Measurements from ENCODE around the gene AKR1B1.

Gene AKR1B1

DNA sequence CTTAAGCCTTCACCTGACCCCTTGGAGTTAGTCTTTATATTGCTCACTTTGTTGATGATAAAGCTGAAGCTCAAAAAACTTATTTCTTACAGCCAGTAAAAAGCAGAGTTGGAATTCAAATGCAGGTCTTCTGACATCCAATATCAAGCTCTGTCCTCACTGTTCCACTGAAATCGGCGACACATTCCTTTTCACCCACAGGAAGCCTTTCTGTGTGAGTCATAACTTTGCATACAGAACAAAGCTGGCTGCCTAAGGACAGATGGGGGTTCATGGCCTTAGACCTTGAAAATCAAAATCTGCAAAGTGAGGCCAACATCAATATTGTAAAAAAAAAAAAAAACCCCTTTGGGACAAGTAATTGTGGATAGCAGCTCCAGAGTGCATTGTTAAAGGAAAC lies 21.8 kb upstream of the AKR1B1 start:
- H3K9me3 ChIP-seq (ENCODE audit: insufficient read depth, low read depth, low read length): no peaks in the 10 kb centered on the region
- DNase-seq: peak; percentile 48 to 75
- H4K91ac ChIP-seq (ENCODE audit: low read depth, low read length): no peak overlapping the region
- H2BK12ac ChIP-seq (ENCODE audit: low read length): no peak overlapping the region
- no peaks in the 10 kb centered on the region for H3K27me3 ChIP-seq (ENCODE audit: insufficient read depth, low read length)
- H3K36me3 ChIP-seq (ENCODE audit: control insufficient read depth in 1 of 2, insufficient read depth in 2 of 2, low read length in 2 of 2): no peaks in the 10 kb centered on the region
- no peak overlapping the region for H2AK5ac ChIP-seq (ENCODE audit: low read length)
- no peaks in the 10 kb centered on the region for H3K79me2 ChIP-seq (ENCODE audit: control insufficient read depth, insufficient read depth, low read length, poor library complexity)
- H3K27ac ChIP-seq (ENCODE audit: low read depth, low read length): no peak overlapping the region
- no peak overlapping the region for H3K14ac ChIP-seq (ENCODE audit: low read length)
- no peaks in the 10 kb centered on the region for H3K4me1 ChIP-seq (ENCODE audit: control insufficient read depth in 1 of 2, insufficient read depth in 2 of 2, low read length in 2 of 2)
- H3K4me3 ChIP-seq (ENCODE audit: low read depth, low read length): no peak overlapping the region
- no peak overlapping the region for H3K18ac ChIP-seq (ENCODE audit: low read length)
- H4K12ac ChIP-seq (ENCODE audit: low read depth, low read length): no peak overlapping the region
- H2AFZ ChIP-seq (ENCODE audit: insufficient read depth, low read length, poor library complexity): no peak overlapping the region
- no peak overlapping the region for H3K23ac ChIP-seq (ENCODE audit: low read length)
- WGBS (ENCODE audit: extremely low coverage, insufficient coverage, insufficient read length): no CpG with 5 or more reads among the region's 2 CpGs
- H2BK5ac ChIP-seq (ENCODE audit: low read depth, low read length, poor library complexity): no peak overlapping the region
- no peak overlapping the region for H3K4me2 ChIP-seq (ENCODE audit: low read length)
- no peak overlapping the region for H2BK120ac ChIP-seq (ENCODE audit: insufficient read depth, low read length, poor library complexity)
- no peak overlapping the region for H4K8ac ChIP-seq (ENCODE audit: low read depth, low read length)
- H3K79me1 ChIP-seq (ENCODE audit: low read length): no peaks in the 10 kb centered on the region
- H3K9ac ChIP-seq (ENCODE audit: low read length): no peak overlapping the region
- no peak overlapping the region for H3K4ac ChIP-seq (ENCODE audit: low read depth, low read length)

DNA sequence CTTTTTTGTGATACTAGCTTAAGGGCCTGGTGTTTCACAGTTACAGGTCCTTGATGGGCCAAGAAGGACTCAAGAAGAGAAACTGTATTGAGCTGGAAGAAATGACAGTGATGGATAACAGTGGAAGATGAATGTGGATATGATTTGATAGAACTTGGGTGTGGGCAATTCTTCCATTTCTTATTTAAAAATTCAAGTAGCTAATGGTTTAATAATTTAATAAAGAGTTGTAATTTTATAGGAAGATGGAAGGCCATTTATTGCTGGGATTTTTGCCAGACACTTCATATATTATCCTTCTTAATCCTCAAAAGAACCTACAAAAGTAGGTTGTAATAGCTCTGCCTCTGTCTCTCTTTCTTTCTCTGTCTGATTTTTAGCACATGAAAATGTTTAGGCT lies 21.3 kb upstream of the AKR1B1 start:
- H2BK12ac ChIP-seq (ENCODE audit: low read length): no peak overlapping the region
- no peaks in the 10 kb centered on the region for H3K4me1 ChIP-seq (ENCODE audit: control insufficient read depth in 1 of 2, insufficient read depth in 2 of 2, low read length in 2 of 2)
- H3K36me3 ChIP-seq (ENCODE audit: control insufficient read depth in 1 of 2, insufficient read depth in 2 of 2, low read length in 2 of 2): no peaks in the 10 kb centered on the region
- H3K9me3 ChIP-seq (ENCODE audit: insufficient read depth, low read depth, low read length): no peaks in the 10 kb centered on the region
- no peak overlapping the region for H4K12ac ChIP-seq (ENCODE audit: low read depth, low read length)
- no peak overlapping the region for H2AK5ac ChIP-seq (ENCODE audit: low read length)
- no peak overlapping the region for H2BK5ac ChIP-seq (ENCODE audit: low read depth, low read length, poor library complexity)
- no peak overlapping the region for H3K4me3 ChIP-seq (ENCODE audit: low read depth, low read length)
- no peak overlapping the region for H3K4me2 ChIP-seq (ENCODE audit: low read length)
- H3K23ac ChIP-seq (ENCODE audit: low read length): no peak overlapping the region
- no peak overlapping the region for H3K18ac ChIP-seq (ENCODE audit: low read length)
- no peak overlapping the region for H2AFZ ChIP-seq (ENCODE audit: insufficient read depth, low read length, poor library complexity)
- H3K79me2 ChIP-seq (ENCODE audit: control insufficient read depth, insufficient read depth, low read length, poor library complexity): no peaks in the 10 kb centered on the region
- H4K91ac ChIP-seq (ENCODE audit: low read depth, low read length): no peak overlapping the region
- H2BK120ac ChIP-seq (ENCODE audit: insufficient read depth, low read length, poor library complexity): no peak overlapping the region
- no peak overlapping the region for H4K8ac ChIP-seq (ENCODE audit: low read depth, low read length)
- no peaks in the 10 kb centered on the region for H3K79me1 ChIP-seq (ENCODE audit: low read length)
- no peak overlapping the region for H3K27ac ChIP-seq (ENCODE audit: low read depth, low read length)
- no peak overlapping the region for H3K4ac ChIP-seq (ENCODE audit: low read depth, low read length)
- no peaks in the 10 kb centered on the region for H3K27me3 ChIP-seq (ENCODE audit: insufficient read depth, low read length)
- no peak overlapping the region for H3K14ac ChIP-seq (ENCODE audit: low read length)
- DNase-seq: no peak
- no peak overlapping the region for H3K9ac ChIP-seq (ENCODE audit: low read length)

- Histone ChIP-seq H4K12ac (ENCODE audit: low read depth, low read length) (no peak overlapping the region), H3K4me1 (ENCODE audit: control insufficient read depth in 1 of 2, insufficient read depth in 2 of 2, low read length in 2 of 2) (no peaks in the 10 kb centered on the region), H2BK12ac (ENCODE audit: low read length) (no peak overlapping the region), H3K9ac (ENCODE audit: low read length) (no peak overlapping the region), H3K4me2 (ENCODE audit: low read length) (no peak overlapping the region), H3K4ac (ENCODE audit: low read depth, low read length) (no peak overlapping the region), H3K14ac (ENCODE audit: low read length) (no peak overlapping the region), H4K91ac (ENCODE audit: low read depth, low read length) (no peak overlapping the region), H3K4me3 (ENCODE audit: low read depth, low read length) (no peak overlapping the region), H3K79me2 (ENCODE audit: control insufficient read depth, insufficient read depth, low read length, poor library complexity) (no peaks in the 10 kb centered on the region), H2BK120ac (ENCODE audit: insufficient read depth, low read length, poor library complexity) (no peak overlapping the region), H3K27ac (ENCODE audit: low read depth, low read length) (no peak overlapping the region), H3K18ac (ENCODE audit: low read length) (no peak overlapping the region), H3K36me3 (ENCODE audit: control insufficient read depth in 1 of 2, insufficient read depth in 2 of 2, low read length in 2 of 2) (no peaks in the 10 kb centered on the region), H3K23ac (ENCODE audit: low read length) (no peak overlapping the region), H2AK5ac (ENCODE audit: low read length) (no peak overlapping the region), H4K8ac (ENCODE audit: low read depth, low read length) (no peak overlapping the region), H3K27me3 (ENCODE audit: insufficient read depth, low read length) (no peaks in the 10 kb centered on the region), H3K79me1 (ENCODE audit: low read length) (no peaks in the 10 kb centered on the region), H3K9me3 (ENCODE audit: insufficient read depth, low read depth, low read length) (no peaks in the 10 kb centered on the region), H2BK5ac (ENCODE audit: low read depth, low read length, poor library complexity) (no peak overlapping the region), H2AFZ (ENCODE audit: insufficient read depth, low read length, poor library complexity) (no peak overlapping the region)
- peak in 1 of 2 donors; percentile 25 for DNase-seq
- no CpG with 5 or more reads among the region's 2 CpGs for WGBS (ENCODE audit: extremely low coverage, insufficient coverage, insufficient read length)
Measured at GRCh38 chr7:134478707-134479106, 19.8 kb upstream of the AKR1B1 start.

GRCh38 chr7:134477954-134478353 lies 19.1 kb upstream of the AKR1B1 start:
- Histone ChIP-seq H3K4me2 (ENCODE audit: low read length) (no peak overlapping the region), H3K18ac (ENCODE audit: low read length) (no peak overlapping the region), H3K79me1 (ENCODE audit: low read length) (no peaks in the 10 kb centered on the region), H2AK5ac (ENCODE audit: low read length) (no peak overlapping the region), H2BK5ac (ENCODE audit: low read depth, low read length, poor library complexity) (no peak overlapping the region), H3K4me3 (ENCODE audit: low read depth, low read length) (no peak overlapping the region), H3K9ac (ENCODE audit: low read length) (no peak overlapping the region), H3K36me3 (ENCODE audit: control insufficient read depth in 1 of 2, insufficient read depth in 2 of 2, low read length in 2 of 2) (no peaks in the 10 kb centered on the region), H4K91ac (ENCODE audit: low read depth, low read length) (no peak overlapping the region), H2AFZ (ENCODE audit: insufficient read depth, low read length, poor library complexity) (no peak overlapping the region), H3K4ac (ENCODE audit: low read depth, low read length) (no peak overlapping the region), H3K23ac (ENCODE audit: low read length) (no peak overlapping the region), H3K4me1 (ENCODE audit: control insufficient read depth in 1 of 2, insufficient read depth in 2 of 2, low read length in 2 of 2) (no peaks in the 10 kb centered on the region), H3K79me2 (ENCODE audit: control insufficient read depth, insufficient read depth, low read length, poor library complexity) (no peaks in the 10 kb centered on the region), H3K14ac (ENCODE audit: low read length) (no peak overlapping the region), H2BK12ac (ENCODE audit: low read length) (no peak overlapping the region), H3K9me3 (ENCODE audit: insufficient read depth, low read depth, low read length) (no peaks in the 10 kb centered on the region), H4K12ac (ENCODE audit: low read depth, low read length) (no peak overlapping the region), H2BK120ac (ENCODE audit: insufficient read depth, low read length, poor library complexity) (no peak overlapping the region), H4K8ac (ENCODE audit: low read depth, low read length) (no peak overlapping the region), H3K27ac (ENCODE audit: low read depth, low read length) (no peak overlapping the region), H3K27me3 (ENCODE audit: insufficient read depth, low read length) (no peaks in the 10 kb centered on the region)
- no peak for DNase-seq
- no CpG with 5 or more reads among the region's 2 CpGs for WGBS (ENCODE audit: extremely low coverage, insufficient coverage, insufficient read length)

DNA sequence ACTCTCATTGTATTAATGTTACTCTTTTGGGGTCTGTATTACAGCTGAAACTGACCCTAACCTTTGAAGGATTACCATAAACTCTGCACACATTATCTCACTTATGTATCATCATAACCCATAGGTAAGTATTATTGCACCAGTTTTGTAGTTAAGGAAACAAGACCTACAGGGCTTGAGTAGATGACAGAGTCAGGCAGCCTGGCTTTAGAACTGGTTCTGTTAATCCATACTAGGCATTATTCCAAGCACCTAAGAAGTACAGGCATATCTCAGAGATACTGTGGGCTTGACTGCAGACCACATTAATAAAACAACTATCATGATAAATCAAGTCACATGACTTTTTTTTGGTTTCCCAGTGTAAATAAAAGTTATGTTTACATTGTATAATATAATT lies 17.1 kb upstream of the AKR1B1 start:
- Histone ChIP-seq H4K91ac (ENCODE audit: low read depth, low read length) (no peak overlapping the region), H2AFZ (ENCODE audit: insufficient read depth, low read length, poor library complexity) (no peak overlapping the region), H3K4me3 (ENCODE audit: low read depth, low read length) (no peak overlapping the region), H3K27me3 (ENCODE audit: insufficient read depth, low read length) (no peaks in the 10 kb centered on the region), H2BK12ac (ENCODE audit: low read length) (no peak overlapping the region), H4K12ac (ENCODE audit: low read depth, low read length) (no peak overlapping the region), H3K4ac (ENCODE audit: low read depth, low read length) (no peak overlapping the region), H3K9me3 (ENCODE audit: insufficient read depth, low read depth, low read length) (no peaks in the 10 kb centered on the region), H3K4me1 (ENCODE audit: control insufficient read depth in 1 of 2, insufficient read depth in 2 of 2, low read length in 2 of 2) (no peaks in the 10 kb centered on the region), H4K8ac (ENCODE audit: low read depth, low read length) (no peak overlapping the region), H2BK120ac (ENCODE audit: insufficient read depth, low read length, poor library complexity) (no peak overlapping the region), H3K27ac (ENCODE audit: low read depth, low read length) (no peak overlapping the region), H3K4me2 (ENCODE audit: low read length) (no peak overlapping the region), H3K79me2 (ENCODE audit: control insufficient read depth, insufficient read depth, low read length, poor library complexity) (no peaks in the 10 kb centered on the region), H3K23ac (ENCODE audit: low read length) (no peak overlapping the region), H3K79me1 (ENCODE audit: low read length) (no peaks in the 10 kb centered on the region), H3K18ac (ENCODE audit: low read length) (no peak overlapping the region), H3K14ac (ENCODE audit: low read length) (no peak overlapping the region), H2BK5ac (ENCODE audit: low read depth, low read length, poor library complexity) (no peak overlapping the region), H3K36me3 (ENCODE audit: control insufficient read depth in 1 of 2, insufficient read depth in 2 of 2, low read length in 2 of 2) (no peaks in the 10 kb centered on the region), H3K9ac (ENCODE audit: low read length) (no peak overlapping the region), H2AK5ac (ENCODE audit: low read length) (no peak overlapping the region)
- DNase-seq: no peak

Measured in trophoblast cell (in vitro differentiated cells and primary cell).